A673 (cell line): Measurements from ENCODE around the gene SKOR1. TPM values are rescaled to one million over a fixed set of nuclear protein-coding genes. Genes with fewer than 3 reads are reported as not detected.

Experiments used
- BruUV-seq: library from RNA; stranded (reverse); fragments of 400-500 nt; replicated peaks from 2 replicates; lab custom pipeline; 2021; lab: Mats Ljungman, UMichigan
- CTCF ChIA-PET: fragments of 300-600 bp; sonication (Branson Sonifier 250); formaldehyde crosslinking; loops from one replicate; lab custom pipeline; 2022; ENCODE audit warnings: antibody characterized with exemption; lab: Charles Lee
- POLR2A ChIA-PET: fragments of 300-600 bp; sonication (Branson Sonifier 250); formaldehyde crosslinking; loops from one replicate; lab custom pipeline; 2022; ENCODE audit warnings: antibody characterized with exemption; ENCODE audit not compliant: low non-redundant PET; lab: Charles Lee
- DNase-seq: peaks from one replicate; pipeline ENCODE4 v3.0.0-alpha.2; 2015; ENCODE audit warnings: low spot score
- H3K27ac ChIP-seq: fragments of 200-600 bp; sonication (generic); 2 replicates; pipeline ENCODE4 v1.5.1; 2016; ENCODE audit warnings: mixed run types, low read depth, mild to moderate bottlenecking, mixed read lengths, antibody characterized with exemption, low read length; ENCODE audit not compliant: poor library complexity, severe bottlenecking
- H3K27me3 ChIP-seq: fragments of 200-600 bp; sonication (generic); replicated peaks from 2 replicates; pipeline ENCODE4 v1.6.1; 2017; ENCODE audit warnings: mixed run types, low read depth, mild to moderate bottlenecking, mixed read lengths, antibody characterized with exemption, low read length; ENCODE audit not compliant: insufficient read depth, poor library complexity
- H3K36me3 ChIP-seq: fragments of 200-600 bp; sonication (generic); 2 replicates; pipeline ENCODE4 v1.6.1; 2016; ENCODE audit warnings: mixed run types, mild to moderate bottlenecking, mixed read lengths, antibody characterized with exemption, low read length; ENCODE audit not compliant: insufficient read depth, poor library complexity, severe bottlenecking
- H3K4me1 ChIP-seq: fragments of 200-600 bp; sonication (generic); 2 replicates; pipeline ENCODE4 v1.6.1; 2017; ENCODE audit warnings: mixed run types, mild to moderate bottlenecking, mixed read lengths, antibody characterized with exemption, low read length; ENCODE audit not compliant: insufficient read depth, poor library complexity, severe bottlenecking
- H3K4me3 ChIP-seq: fragments of 200-600 bp; sonication (generic); 2 replicates; pipeline ENCODE4 v1.5.1; 2016; ENCODE audit warnings: low read depth, mixed run types, mild to moderate bottlenecking, mixed read lengths, low read length; ENCODE audit not compliant: poor library complexity, severe bottlenecking
- H3K9me3 ChIP-seq: fragments of 200-600 bp; sonication (generic); 2 replicates; pipeline ENCODE4 v1.6.1; 2016; ENCODE audit warnings: mixed run types, low read depth, mild to moderate bottlenecking, mixed read lengths, antibody characterized with exemption, low read length; ENCODE audit not compliant: poor library complexity, severe bottlenecking
- CTCF ChIP-seq: fragments of 300-800, 200-600 bp; sonication (generic); conservative IDR thresholded peaks from 2 replicates; pipeline ENCODE4 v1.5.1; 2017; ENCODE audit warnings: low read depth, mild to moderate bottlenecking, antibody characterized with exemption, low read length, moderate library complexity, mixed read lengths
- EZH2 ChIP-seq: fragments of 200-600 bp; sonication (generic); IDR thresholded peaks from 2 replicates; pipeline ENCODE4 v1.6.1; 2017; ENCODE audit warnings: borderline replicate concordance, low read depth, mild to moderate bottlenecking, mixed read lengths, antibody characterized with exemption, low read length; ENCODE audit not compliant: poor library complexity, severe bottlenecking
- intact Hi-C: fragments of 100-400 bp; cut with micrococcal nuclease; formaldehyde crosslinking; loops from one replicate; pipeline ENCODE4 v1.10.0; 2022; ENCODE audit not compliant: unreplicated experiment
- total RNA-seq: library from RNA; stranded (reverse); gene quantifications from 2 replicates; pipeline ENCODE4 v1.2.3, GENCODE V29; 2021

SKOR1 gene
- total RNA-seq, 1 experiment from 2014 or later: 0.21 TPM

GRCh38 chr15:67779549-67780111 lies 45.7 kb upstream of the SKOR1 start:
- CTCF ChIA-PET: no interaction called here
- no peaks in the 10 kb centered on the region for H3K27me3 ChIP-seq
- no TSS peak for BruUV-seq

GRCh38 chr15:67781061-67781460 lies 44.2 kb upstream of the SKOR1 start:
- Histone ChIP-seq H3K27me3 (no peaks in the 10 kb centered on the region), H3K27ac (no peak overlapping the region), H3K9me3 (no peaks in the 10 kb centered on the region), H3K36me3 (no peaks in the 10 kb centered on the region), H3K4me1 (peaks cover 14% of the 10 kb centered on the region), H3K4me3 (no peak overlapping the region)
- ChIA-PET POLR2A (no interaction called here), CTCF (no interaction called here)
- BruUV-seq: no TSS peak
- TF ChIP-seq EZH2: no peak
- TF ChIP-seq CTCF: no peak
- intact Hi-C loops: no loop called here
- DNase-seq: no peak

More at GRCh38 chr15:67779549-67780111, 45.7 kb upstream of the SKOR1 start:
- H3K4me1 ChIP-seq: peaks cover 14% of the 10 kb centered on the region
- no peak overlapping the region for H3K27ac ChIP-seq
- H3K9me3 ChIP-seq: no peaks in the 10 kb centered on the region
- no peak for DNase-seq
- H3K4me3 ChIP-seq: no peak overlapping the region
- POLR2A ChIA-PET: no interaction called here
- H3K36me3 ChIP-seq: no peaks in the 10 kb centered on the region
- intact Hi-C loops: no loop called here
- TF ChIP-seq CTCF: no peak
- no peak for TF ChIP-seq EZH2

- Histone ChIP-seq H3K9me3 (no peaks in the 10 kb centered on the region), H3K4me3 (no peak overlapping the region), H3K4me1 (peaks cover 14% of the 10 kb centered on the region), H3K27me3 (no peaks in the 10 kb centered on the region), H3K36me3 (no peaks in the 10 kb centered on the region), H3K27ac (no peak overlapping the region)
- DNase-seq: peak; percentile 67
- CTCF ChIA-PET: no interaction called here
- intact Hi-C loops: no loop called here
- no TSS peak for BruUV-seq
- POLR2A ChIA-PET: no interaction called here
- TF ChIP-seq EZH2 (no peak), CTCF (no peak)
These were observed 43.2 kb upstream of the SKOR1 start for GRCh38 chr15:67781907-67782690.
